HG03175 (cell line): ENCODE measurements around the gene RBM15B.
A peak's percentile ranks its signal among the peaks of the same experiment; 100 is the strongest.

Experiments used
- ATAC-seq: cut with Tn5 transposase; IDR thresholded peaks from one replicate; pipeline ENCODE4 v1.9.1; 2021; ENCODE audit warnings: mild to moderate bottlenecking, moderate library complexity; ENCODE audit not compliant: unreplicated experiment

RBM15B gene

GRCh38 chr3:51390246-51391074, 625 bp upstream of the RBM15B start:
- ATAC-seq, result no peak

DNA sequence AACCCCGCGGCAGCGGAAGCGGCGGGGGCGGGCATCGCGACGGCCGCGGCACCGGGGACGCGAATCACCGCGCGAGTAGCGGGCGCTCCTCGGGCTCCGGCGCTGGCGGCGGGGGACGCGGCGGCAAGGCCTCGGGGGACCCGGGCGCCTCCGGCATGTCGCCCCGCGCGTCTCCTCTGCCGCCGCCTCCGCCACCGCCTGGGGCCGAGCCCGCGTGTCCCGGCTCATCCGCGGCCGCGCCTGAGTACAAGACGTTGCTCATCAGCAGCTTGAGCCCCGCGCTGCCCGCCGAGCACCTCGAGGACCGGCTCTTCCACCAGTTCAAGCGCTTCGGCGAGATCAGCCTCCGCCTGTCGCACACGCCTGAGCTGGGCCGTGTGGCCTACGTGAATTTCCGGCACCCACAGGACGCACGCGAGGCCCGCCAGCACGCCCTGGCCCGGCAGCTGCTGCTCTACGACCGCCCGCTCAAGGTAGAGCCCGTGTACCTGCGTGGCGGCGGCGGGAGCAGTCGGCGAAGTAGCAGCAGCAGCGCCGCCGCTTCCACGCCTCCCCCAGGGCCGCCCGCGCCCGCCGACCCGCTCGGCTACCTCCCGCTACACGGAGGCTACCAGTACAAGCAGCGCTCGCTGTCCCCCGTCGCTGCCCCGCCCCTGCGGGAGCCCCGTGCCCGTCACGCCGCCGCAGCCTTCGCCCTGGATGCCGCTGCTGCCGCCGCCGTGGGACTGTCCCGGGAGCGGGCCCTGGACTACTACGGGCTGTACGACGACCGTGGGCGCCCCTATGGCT, 675 bp downstream of the RBM15B start:
- peak; percentile 5 for ATAC-seq

- no peak for ATAC-seq
Observed at GRCh38 chr3:51392355-51393133, 1.5 kb downstream of the RBM15B start.

DNA sequence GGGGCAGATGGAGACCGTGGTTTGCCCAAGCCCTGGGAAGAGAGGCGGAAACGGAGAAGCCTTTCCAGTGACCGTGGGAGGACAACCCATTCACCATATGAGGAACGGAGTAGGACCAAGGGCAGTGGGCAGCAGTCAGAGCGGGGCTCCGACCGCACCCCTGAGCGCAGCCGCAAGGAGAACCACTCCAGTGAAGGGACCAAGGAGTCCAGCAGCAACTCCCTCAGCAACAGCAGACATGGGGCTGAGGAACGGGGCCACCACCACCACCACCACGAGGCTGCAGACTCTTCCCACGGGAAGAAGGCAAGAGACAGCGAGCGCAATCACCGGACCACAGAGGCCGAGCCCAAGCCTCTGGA, 2.0 kb downstream of the RBM15B start:
- no peak for ATAC-seq

- ATAC-seq, result no peak
Observed at GRCh38 chr3:51393564-51393963, 2.5 kb downstream of the RBM15B start.

- no peak for ATAC-seq
Observed at GRCh38 chr3:51394541-51394940, 3.5 kb downstream of the RBM15B start.

DNA sequence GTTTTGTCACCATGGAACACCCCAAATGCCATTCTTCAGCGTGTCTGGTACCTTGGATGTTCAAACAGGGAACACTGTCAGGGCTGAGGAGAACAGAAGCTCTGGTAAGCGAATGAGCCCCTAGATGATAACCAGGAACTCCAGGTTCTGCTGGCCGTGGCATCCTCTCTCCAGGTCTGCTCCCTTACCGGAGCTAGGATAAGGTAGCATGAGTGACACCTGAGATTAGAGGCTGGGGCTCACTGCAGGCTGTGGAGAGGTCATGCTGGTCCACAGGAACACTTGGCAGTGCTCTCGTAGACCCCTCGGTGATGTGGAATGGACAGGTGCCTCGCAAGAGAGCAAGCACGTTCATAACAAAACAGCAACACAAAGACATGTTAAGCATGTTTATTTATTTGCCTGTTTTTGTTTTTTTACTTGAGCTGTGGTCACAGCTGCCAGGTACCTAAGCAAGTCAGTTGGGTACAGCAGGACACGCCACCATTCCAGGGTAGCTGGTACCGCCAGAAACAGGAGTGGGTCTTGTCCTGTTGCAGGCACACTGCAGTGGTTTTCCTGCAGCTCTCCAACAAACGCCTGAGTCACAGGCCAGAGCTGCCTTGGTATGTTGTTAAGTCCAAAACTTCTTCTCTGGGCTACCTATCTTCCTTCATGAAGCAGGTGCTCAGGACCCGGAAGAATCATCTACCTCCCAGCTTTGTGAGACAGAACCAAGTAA, 4.6 kb downstream of the RBM15B start:
- no peak for ATAC-seq

GRCh38 chr3:51396401-51396800, 5.3 kb downstream of the RBM15B start:
- no peak for ATAC-seq

- no peak for ATAC-seq
Observed at GRCh38 chr3:51397392-51397791, 6.3 kb downstream of the RBM15B start.

GRCh38 chr3:51398595-51399310, 7.7 kb downstream of the RBM15B start:
- no peak for ATAC-seq

DNA sequence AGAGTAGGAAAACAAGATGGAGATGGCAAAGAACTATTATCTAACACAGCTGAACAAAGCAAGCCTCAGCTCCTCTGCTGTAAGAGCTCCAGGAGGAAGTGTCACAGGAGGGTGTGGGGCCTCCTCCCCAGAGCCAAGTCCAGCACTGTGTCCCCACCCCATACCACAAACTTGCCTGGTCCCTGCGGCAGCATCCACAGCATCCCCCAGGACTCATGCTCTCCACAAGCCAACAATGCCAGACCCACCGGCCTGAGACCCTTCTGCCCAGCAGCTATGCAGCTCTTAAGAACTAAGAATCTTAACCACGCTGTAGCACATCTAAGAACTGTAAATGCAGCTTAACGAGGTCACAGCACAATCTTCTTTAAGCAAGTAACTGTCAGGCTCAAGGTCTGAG, 9.1 kb downstream of the RBM15B start:
- no peak for ATAC-seq

- ATAC-seq, result no peak
Observed at GRCh38 chr3:51401735-51402134, 10.7 kb downstream of the RBM15B start.

DNA sequence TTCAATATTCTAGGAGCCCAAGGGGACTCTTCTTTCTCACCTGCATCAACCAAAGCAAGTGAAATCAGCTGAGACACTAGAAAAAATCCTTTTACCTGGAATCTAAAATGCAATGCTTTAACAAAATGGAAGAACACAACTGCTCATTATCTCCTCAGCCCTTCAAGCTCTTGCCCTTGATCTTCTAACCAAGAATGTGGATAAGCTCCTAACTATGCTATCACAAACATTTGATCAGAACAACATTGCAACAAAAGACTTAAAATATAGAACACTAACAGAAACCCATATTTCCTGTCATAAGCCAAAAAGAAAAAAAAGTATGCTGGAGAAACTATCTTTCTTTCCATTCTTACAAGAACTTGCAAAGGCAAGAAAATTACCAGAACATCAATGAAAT, 12.6 kb downstream of the RBM15B start:
- ATAC-seq, result no peak

DNA sequence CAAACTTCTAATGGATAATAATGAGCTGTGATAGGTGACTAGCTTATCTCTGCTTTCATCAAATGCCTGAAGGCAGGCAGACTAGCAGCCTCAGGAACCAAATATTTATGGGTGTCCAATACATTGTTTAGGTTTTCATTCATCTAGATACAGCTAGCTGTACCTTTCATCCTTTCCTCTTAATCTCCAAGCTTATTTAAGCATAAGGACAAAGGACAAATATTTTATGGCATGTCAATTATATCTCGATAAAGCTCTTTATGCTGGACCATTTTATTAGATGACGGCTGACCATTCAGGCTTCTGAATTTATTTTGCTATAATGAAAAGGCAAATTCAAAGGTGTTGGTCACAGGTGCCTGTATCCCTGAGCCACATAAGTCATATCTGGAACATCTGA, 16.9 kb downstream of the RBM15B start:
- ATAC-seq, result no peak

- ATAC-seq, result no peak
Observed at GRCh38 chr3:51408813-51409212, 17.7 kb downstream of the RBM15B start.

- ATAC-seq, result no peak
Observed at GRCh38 chr3:51422211-51422610, 31.1 kb downstream of the RBM15B start.

- ATAC-seq, result no peak
Observed at GRCh38 chr3:51426921-51427320, 35.8 kb downstream of the RBM15B start.

DNA sequence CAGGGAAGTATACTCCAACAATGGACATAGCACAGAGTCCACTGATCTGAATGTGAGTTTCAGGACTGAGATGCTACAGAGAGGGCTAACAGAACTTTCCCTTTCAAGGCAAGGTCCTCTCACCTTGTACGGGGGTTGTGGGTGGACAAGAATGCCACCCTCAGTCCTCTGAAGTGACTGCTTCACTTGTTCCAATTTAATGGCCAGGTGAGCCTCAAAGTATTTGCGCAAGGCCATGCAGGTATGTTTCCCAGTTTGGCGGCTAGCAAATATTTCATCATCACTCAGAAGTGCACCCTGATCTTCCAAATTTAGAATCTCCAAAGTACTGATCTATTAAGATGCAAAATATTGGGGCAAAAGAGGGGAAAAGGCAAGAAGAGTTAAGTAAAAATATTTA, 38.1 kb downstream of the RBM15B start:
- no peak for ATAC-seq

DNA sequence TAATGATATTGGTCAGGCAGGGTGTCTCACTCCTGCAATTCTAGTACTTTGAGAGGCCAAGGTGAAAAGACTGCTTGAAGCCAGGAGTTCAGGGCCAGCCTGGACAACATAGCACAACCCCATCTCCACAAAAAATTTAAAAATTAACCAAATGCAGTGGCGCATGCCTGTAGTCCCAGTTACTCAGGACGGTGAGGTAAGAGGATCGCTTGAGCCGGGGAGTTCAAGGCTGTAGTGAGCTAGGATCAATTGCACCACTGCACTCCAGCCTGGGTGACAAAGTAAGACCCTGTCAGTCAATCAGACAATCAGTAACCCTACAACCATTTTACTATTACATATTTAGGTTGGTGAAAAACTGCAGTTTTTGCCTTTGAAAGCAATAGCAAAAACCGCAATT, 43.0 kb downstream of the RBM15B start:
- ATAC-seq, result no peak

- peak; percentile 60 for ATAC-seq
Observed at GRCh38 chr3:51434746-51435327, 43.8 kb downstream of the RBM15B start.
